GM12891 (cell line): ENCODE data around the gene FTO.

ENCODE experiments used
- POLR2A ChIP-seq: IDR thresholded peaks from 2 replicates; pipeline ENCODE4 v1.6.1; 2011; ENCODE audit warnings: low read depth, low read length, control low read depth
- POLR2AphosphoS5 ChIP-seq: IDR thresholded peaks from 2 replicates; pipeline ENCODE4 v1.6.1; 2011; ENCODE audit warnings: low read depth, low read length, control low read depth
- POU2F2 ChIP-seq: IDR thresholded peaks from 2 replicates; pipeline ENCODE4 v1.6.1; 2011; ENCODE audit warnings: low read depth, mild to moderate bottlenecking, control low read depth, low read length, moderate library complexity
- SPI1 ChIP-seq: IDR thresholded peaks from 2 replicates; pipeline ENCODE4 v1.6.1; 2011; ENCODE audit warnings: low read depth, low read length, control low read depth
- TAF1 ChIP-seq: IDR thresholded peaks from 2 replicates; pipeline ENCODE4 v1.6.1; 2011; ENCODE audit warnings: low read depth, low read length, control low read depth

DNA sequence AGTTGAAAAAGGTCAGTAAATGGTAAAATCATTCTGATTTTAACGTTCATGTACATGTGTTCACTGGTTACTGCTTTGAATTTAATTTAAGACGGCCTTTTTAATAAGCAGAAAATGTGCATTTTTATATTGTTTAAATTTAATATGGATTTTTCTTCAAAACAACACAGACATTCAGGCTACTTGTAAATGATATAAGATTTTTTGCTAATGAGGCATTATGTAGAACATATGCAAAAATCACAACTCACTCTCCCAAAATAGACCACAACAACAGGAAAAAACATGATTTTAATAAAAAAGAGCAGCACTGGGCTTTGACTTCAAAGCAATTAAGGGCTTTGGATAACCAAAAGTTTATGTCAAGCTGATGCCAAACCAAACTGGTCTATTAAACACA lies 22.6 kb upstream of the FTO start:
- no peak for TF ChIP-seq POLR2A
- no peak for TF ChIP-seq TAF1
- no peak for TF ChIP-seq POLR2AphosphoS5
- no peak for TF ChIP-seq SPI1
- no peak for TF ChIP-seq POU2F2
